Measurements from ENCODE around the gene ABCD3. TPM values are rescaled to one million over a fixed set of nuclear protein-coding genes. Genes with fewer than 3 reads are reported as not detected.

The ABCD3 gene
- polyA plus RNA-seq, 3 donors = 7.8 to 24.9 (median 21.0) TPM

GRCh38 chr1:94526152-94526980, 108.2 kb downstream of the ABCD3 start:
- Histone ChIP-seq H3K9me3 (replicated peaks in 1 of 2; ENCODE audit: control insufficient read depth in 1 of 2, insufficient read depth in 1 of 2, low read length in 2 of 2) (no peaks in the 10 kb centered on the region), H3K36me3 (replicated peaks in 1 of 2; ENCODE audit: control insufficient read depth in 1 of 2, insufficient read depth in 2 of 2, low read length in 2 of 2) (peaks cover 0 to 26% of the 10 kb centered on the region in 2 donors), H3K9ac (ENCODE audit: insufficient read depth, low read length, poor library complexity, severe bottlenecking) (no peak overlapping the region), H3K4me1 (ENCODE audit: control insufficient read depth in 1 of 2, insufficient read depth in 2 of 2, low read length in 2 of 2) (peaks cover 0 to 5% of the 10 kb centered on the region in 2 donors), H2AFZ (ENCODE audit: insufficient read depth, low read depth, low read length, poor library complexity, severe bottlenecking) (no peak overlapping the region), H3K79me2 (ENCODE audit: insufficient read depth, low read length) (no peaks in the 10 kb centered on the region), H3K4me2 (replicated peaks; ENCODE audit: extremely low read depth, low read length, poor library complexity, severe bottlenecking) (no peak overlapping the region), H4K20me1 (ENCODE audit: insufficient read depth, low read length) (no peaks in the 10 kb centered on the region), H3K4me3 (replicated peaks in 1 of 3; ENCODE audit: low read depth in 2 of 3, low read length in 3 of 3) (no peak overlapping the region), H3K27me3 (ENCODE audit: control insufficient read depth in 2 of 2, insufficient read depth in 2 of 2, low read length in 2 of 2) (no peaks in the 10 kb centered on the region), H3K27ac (ENCODE audit: low read depth in 1 of 2, low read length in 2 of 2) (no peak overlapping the region)
- Mint-ChIP-seq H3K36me3 (peaks cover 9 to 26% of the 10 kb centered on the region in 2 donors), H3K27ac (no peak overlapping the region), H3K9me3 (peaks cover 0 to 2% (median 0%) of the 10 kb centered on the region in 7 donors), H3K4me1 (peaks cover 11% of the 10 kb centered on the region), H3K27me3 (ENCODE audit: low read depth in 3 of 3) (peaks cover 0 to 3% (median 1%) of the 10 kb centered on the region in 3 donors), H3K4me3 (no peak overlapping the region)
- intact Hi-C loops (cut with micrococcal nuclease) = loop anchor here in 1 of 2 donors (10.0 kb wide), 1 partner anchor 278 kb away; no protein-coding TSS in a partner anchor
- no peak for DNase-seq
- TF ChIP-seq CTCF (IDR thresholded peaks at IDR 0.05) = no peak
- 75% methylated on average over 1 of the region's 7 CpGs for WGBS (ENCODE audit: insufficient coverage)

- DNase-seq = no peak
- Histone ChIP-seq H3K36me3 (replicated peaks in 1 of 2; ENCODE audit: control insufficient read depth in 1 of 2, insufficient read depth in 2 of 2, low read length in 2 of 2) (peaks cover 3 to 38% of the 10 kb centered on the region in 2 donors), H3K27ac (ENCODE audit: low read depth in 1 of 2, low read length in 2 of 2) (no peak overlapping the region), H3K4me2 (replicated peaks; ENCODE audit: extremely low read depth, low read length, poor library complexity, severe bottlenecking) (no peak overlapping the region), H3K4me3 (replicated peaks in 1 of 3; ENCODE audit: low read depth in 2 of 3, low read length in 3 of 3) (no peak overlapping the region), H3K9me3 (replicated peaks in 1 of 2; ENCODE audit: control insufficient read depth in 1 of 2, insufficient read depth in 1 of 2, low read length in 2 of 2) (no peaks in the 10 kb centered on the region), H3K4me1 (ENCODE audit: control insufficient read depth in 1 of 2, insufficient read depth in 2 of 2, low read length in 2 of 2) (peaks cover 0 to 5% of the 10 kb centered on the region in 2 donors), H2AFZ (ENCODE audit: insufficient read depth, low read depth, low read length, poor library complexity, severe bottlenecking) (no peak overlapping the region), H3K9ac (ENCODE audit: insufficient read depth, low read length, poor library complexity, severe bottlenecking) (no peak overlapping the region), H4K20me1 (ENCODE audit: insufficient read depth, low read length) (no peaks in the 10 kb centered on the region), H3K79me2 (ENCODE audit: insufficient read depth, low read length) (no peaks in the 10 kb centered on the region), H3K27me3 (ENCODE audit: control insufficient read depth in 2 of 2, insufficient read depth in 2 of 2, low read length in 2 of 2) (no peaks in the 10 kb centered on the region)
- Mint-ChIP-seq H3K4me1 (peaks cover 8% of the 10 kb centered on the region), H3K27ac (no peak overlapping the region), H3K36me3 (peaks cover 11 to 37% of the 10 kb centered on the region in 2 donors), H3K27me3 (ENCODE audit: low read depth in 3 of 3) (peaks cover 0 to 3% (median 1%) of the 10 kb centered on the region in 3 donors), H3K4me3 (no peak overlapping the region), H3K9me3 (peaks cover 0 to 2% (median 0%) of the 10 kb centered on the region in 7 donors)
- WGBS (ENCODE audit: insufficient coverage) = 20% methylated on average over 1 of the region's 1 CpG
- no peak for TF ChIP-seq CTCF (IDR thresholded peaks at IDR 0.05)
- intact Hi-C loops (cut with micrococcal nuclease) = loop anchor here in 1 of 2 donors (10.0 kb wide), 1 partner anchor 277 kb away; no protein-coding TSS in a partner anchor
These were observed 109.3 kb downstream of the ABCD3 start for GRCh38 chr1:94527447-94528031.
